SU-DHL-6 (cell line): ENCODE data around the gene PHF13.

Experiments
- H2AFZ ChIP-seq: fragments of 200-600 bp; sonication (generic); 2 replicates; pipeline ENCODE4 v1.6.1; 2014; ENCODE audit warnings: low read depth, mild to moderate bottlenecking, moderate library complexity, mixed read lengths, antibody characterized with exemption, low read length; ENCODE audit not compliant: severe bottlenecking
- H3F3A ChIP-seq: fragments of 200-600 bp; shearing (Covaris generic); 2 replicates; pipeline ENCODE4 v1.6.0; 2016; ENCODE audit warnings: antibody characterized with exemption, mild to moderate bottlenecking; ENCODE audit not compliant: insufficient read depth
- H3K27ac ChIP-seq: fragments of 200-600 bp; sonication (generic); 2 replicates; pipeline ENCODE4 v1.5.1; 2016; ENCODE audit warnings: low read depth, mild to moderate bottlenecking, low read length, moderate library complexity, mixed read lengths
- H3K27me3 ChIP-seq: fragments of 200-600 bp; sonication (generic), shearing (Covaris generic); 2 replicates; pipeline ENCODE4 v1.6.0; 2014; ENCODE audit warnings: mild to moderate bottlenecking, low read length
- H3K36me3 ChIP-seq: fragments of 200-600 bp; sonication (generic); 2 replicates; pipeline ENCODE4 v1.6.1; 2014; ENCODE audit warnings: mild to moderate bottlenecking, low read length, mixed read lengths
- H3K4me2 ChIP-seq: fragments of 300-600, 200-600 bp; shearing (Covaris generic), sonication (generic); 2 replicates; pipeline ENCODE4 v1.6.0; 2014; ENCODE audit warnings: low read length, low read depth, mild to moderate bottlenecking; ENCODE audit not compliant: poor library complexity, severe bottlenecking
- H3K4me3 ChIP-seq: fragments of 200-600 bp; sonication (generic); 2 replicates; pipeline ENCODE4 v1.5.1; 2014; ENCODE audit warnings: antibody characterized with exemption, low read length, mild to moderate bottlenecking, mixed read lengths; ENCODE audit not compliant: insufficient read depth, poor library complexity, severe bottlenecking
- H3K79me2 ChIP-seq: fragments of 200-600 bp; sonication (generic); 2 replicates; pipeline ENCODE4 v1.6.1; 2014; ENCODE audit warnings: mild to moderate bottlenecking, low read length, moderate library complexity; ENCODE audit not compliant: insufficient read depth
- H3K9ac ChIP-seq: fragments of 200-600 bp; sonication (generic); 2 replicates; pipeline ENCODE4 v1.7.0; 2014; ENCODE audit warnings: mild to moderate bottlenecking, low read length
- H3K9me2 ChIP-seq: fragments of 200-600 bp; sonication (generic); replicated peaks from 2 replicates; pipeline ENCODE4 v1.6.1; 2014; ENCODE audit warnings: low read length; ENCODE audit not compliant: insufficient read depth
- H3K9me3 ChIP-seq: fragments of 200-600 bp; sonication (generic); 2 replicates; pipeline ENCODE4 v1.6.1; 2014; ENCODE audit warnings: low read length, mixed read lengths; ENCODE audit not compliant: insufficient read depth
- H4K20me1 ChIP-seq: fragments of 200-600 bp; sonication (generic); 2 replicates; pipeline ENCODE4 v1.6.1; 2014; ENCODE audit warnings: low read depth, mild to moderate bottlenecking, antibody characterized with exemption, low read length, moderate library complexity, mixed read lengths
- EZH2phosphoT487 ChIP-seq: fragments of 200-600 bp; sonication (generic), shearing (Covaris generic); conservative IDR thresholded peaks from 2 replicates; pipeline ENCODE4 v1.6.1; 2018; ENCODE audit warnings: mild to moderate bottlenecking, antibody characterized with exemption, low read length, moderate library complexity, mixed read lengths
- TF ChIP-seq, protein P1 (sequence below): fragments of 200-600 bp; sonication (generic); IDR thresholded peaks from one replicate; pipeline ENCODE4 v1.5.1; 2017; ENCODE audit warnings: antibody characterized with exemption, mild to moderate bottlenecking, low read length, moderate library complexity; ENCODE audit not compliant: insufficient read depth, poor library complexity, severe bottlenecking

PHF13 gene

DNA sequence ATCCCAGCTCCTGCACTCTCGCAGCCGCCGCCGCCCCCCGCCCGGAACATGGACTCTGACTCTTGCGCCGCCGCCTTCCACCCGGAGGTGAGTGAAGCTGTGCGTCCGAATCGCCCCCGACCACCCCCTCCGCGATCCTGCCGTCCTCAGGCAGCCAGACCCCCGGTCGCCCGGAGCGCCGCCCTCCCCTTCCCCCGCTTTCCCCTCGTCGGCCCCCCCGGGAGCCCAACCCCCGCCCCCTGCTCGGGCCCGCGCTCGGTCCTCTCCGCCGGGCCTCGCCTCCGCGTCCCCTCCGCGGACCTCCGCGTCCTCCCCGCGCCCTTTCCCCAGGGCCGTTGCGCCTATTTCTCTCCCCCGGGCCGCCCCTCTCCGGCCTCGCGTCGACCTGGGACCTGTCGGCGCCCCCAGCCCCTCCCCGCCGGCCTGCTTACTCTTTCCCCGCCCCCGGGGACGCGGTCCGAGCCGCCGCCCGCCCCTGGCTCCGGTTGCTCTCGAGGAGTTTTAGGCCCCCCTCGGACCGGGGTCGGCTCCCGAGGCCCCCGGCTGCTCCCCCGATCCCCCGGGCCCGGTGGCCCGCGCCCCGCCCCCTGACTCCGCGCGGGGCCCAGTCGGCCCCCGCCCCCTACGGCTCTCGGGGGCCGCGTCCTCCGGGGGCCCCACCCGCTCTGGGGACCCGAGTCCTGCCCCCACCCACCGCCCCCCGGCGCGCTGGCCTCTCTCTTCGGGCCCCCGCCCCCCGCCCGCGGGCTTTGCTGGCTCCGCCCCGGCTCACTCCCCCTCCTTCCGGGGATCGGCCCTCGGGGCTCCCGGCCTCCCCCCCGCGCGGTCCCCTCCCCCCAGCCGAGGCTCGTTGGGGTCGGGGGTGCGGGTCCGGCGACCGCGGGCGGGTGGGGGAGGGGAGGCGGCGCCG, 743 bp downstream of the PHF13 start:
- peak overlapping the region; percentile 55 for H3K4me2 ChIP-seq
- TF ChIP-seq EZH2phosphoT487, result no peak
- TF ChIP-seq, protein P1, sequence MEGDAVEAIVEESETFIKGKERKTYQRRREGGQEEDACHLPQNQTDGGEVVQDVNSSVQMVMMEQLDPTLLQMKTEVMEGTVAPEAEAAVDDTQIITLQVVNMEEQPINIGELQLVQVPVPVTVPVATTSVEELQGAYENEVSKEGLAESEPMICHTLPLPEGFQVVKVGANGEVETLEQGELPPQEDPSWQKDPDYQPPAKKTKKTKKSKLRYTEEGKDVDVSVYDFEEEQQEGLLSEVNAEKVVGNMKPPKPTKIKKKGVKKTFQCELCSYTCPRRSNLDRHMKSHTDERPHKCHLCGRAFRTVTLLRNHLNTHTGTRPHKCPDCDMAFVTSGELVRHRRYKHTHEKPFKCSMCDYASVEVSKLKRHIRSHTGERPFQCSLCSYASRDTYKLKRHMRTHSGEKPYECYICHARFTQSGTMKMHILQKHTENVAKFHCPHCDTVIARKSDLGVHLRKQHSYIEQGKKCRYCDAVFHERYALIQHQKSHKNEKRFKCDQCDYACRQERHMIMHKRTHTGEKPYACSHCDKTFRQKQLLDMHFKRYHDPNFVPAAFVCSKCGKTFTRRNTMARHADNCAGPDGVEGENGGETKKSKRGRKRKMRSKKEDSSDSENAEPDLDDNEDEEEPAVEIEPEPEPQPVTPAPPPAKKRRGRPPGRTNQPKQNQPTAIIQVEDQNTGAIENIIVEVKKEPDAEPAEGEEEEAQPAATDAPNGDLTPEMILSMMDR, result no peak
- peak overlapping the region; percentile 90 for H2AFZ ChIP-seq
- peaks cover 30% of the 10 kb centered on the region for H3K79me2 ChIP-seq
- no peaks in the 10 kb centered on the region for H3K9me2 ChIP-seq
- peak overlapping the region; percentile 65 for H3K27ac ChIP-seq
- H3K27me3 ChIP-seq, result no peaks in the 10 kb centered on the region
- H3F3A ChIP-seq, result 0 out of 2 replicates have a peak, but pooled peaks cover 6% of the 10 kb centered on the region
- H3K9me3 ChIP-seq, result no peaks in the 10 kb centered on the region
- H3K9ac ChIP-seq, result peak overlapping the region; percentile 99
- H4K20me1 ChIP-seq, result no peaks in the 10 kb centered on the region
- H3K36me3 ChIP-seq, result no peaks in the 10 kb centered on the region
- H3K4me3 ChIP-seq, result peak overlapping the region; percentile 93

DNA sequence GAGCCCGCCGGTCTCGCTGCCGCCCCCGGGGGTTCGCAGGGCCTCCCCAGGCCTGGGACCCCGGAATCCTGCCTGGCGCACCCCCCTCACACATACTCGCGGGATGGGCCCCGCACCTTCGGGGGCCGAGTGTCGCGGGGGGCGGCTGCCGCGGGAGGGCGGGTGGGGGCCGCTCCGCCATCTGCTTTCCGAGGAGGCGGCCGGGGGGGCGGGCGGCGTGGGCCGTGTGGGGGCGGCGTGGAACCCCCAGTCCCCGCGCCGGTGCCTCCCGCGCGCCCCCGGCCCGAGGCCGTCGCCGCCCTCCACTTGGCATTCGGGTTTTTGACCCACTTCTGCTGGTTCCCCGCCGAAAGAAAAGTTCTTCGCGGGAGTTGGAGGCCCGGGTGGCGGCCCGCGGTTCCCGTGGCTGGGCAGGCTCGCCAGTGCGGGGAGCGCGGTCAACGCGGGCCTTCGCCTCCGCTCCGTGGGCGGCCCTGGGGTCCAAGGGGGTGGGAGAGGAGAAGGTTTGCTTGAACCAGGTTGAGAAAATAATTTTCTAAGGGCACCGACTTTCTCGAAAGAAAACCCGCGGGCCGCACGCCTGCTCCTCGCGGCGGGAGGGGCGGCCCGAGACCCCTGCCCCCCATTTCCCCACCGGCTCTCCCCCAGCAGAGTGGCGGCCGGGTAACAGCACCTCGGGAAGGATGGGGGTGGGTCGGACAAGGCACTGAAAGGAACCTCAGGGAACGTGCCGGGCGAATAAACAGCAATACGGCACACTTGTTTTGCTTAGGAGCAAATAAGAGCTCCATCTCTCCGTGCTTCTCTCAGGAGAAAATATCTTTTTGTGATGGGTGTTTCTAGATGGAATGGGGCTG, 1.6 kb downstream of the PHF13 start:
- peak overlapping the region; percentile 74 for H3K4me2 ChIP-seq
- H3K79me2 ChIP-seq, result peaks cover 30% of the 10 kb centered on the region
- no peaks in the 10 kb centered on the region for H3K9me2 ChIP-seq
- TF ChIP-seq, protein P1, result no peak
- no peak for TF ChIP-seq EZH2phosphoT487
- peak overlapping the region; percentile 93 for H3K4me3 ChIP-seq
- no peak overlapping the region for H2AFZ ChIP-seq
- no peaks in the 10 kb centered on the region for H3K36me3 ChIP-seq
- no peaks in the 10 kb centered on the region for H3K27me3 ChIP-seq
- 0 out of 2 replicates have a peak, but pooled peaks cover 6% of the 10 kb centered on the region for H3F3A ChIP-seq
- no peaks in the 10 kb centered on the region for H4K20me1 ChIP-seq
- H3K9me3 ChIP-seq, result no peaks in the 10 kb centered on the region
- no peak overlapping the region; the same call in 1 of the 2 replicates for H3K27ac ChIP-seq
- peak overlapping the region; percentile 99 for H3K9ac ChIP-seq

DNA sequence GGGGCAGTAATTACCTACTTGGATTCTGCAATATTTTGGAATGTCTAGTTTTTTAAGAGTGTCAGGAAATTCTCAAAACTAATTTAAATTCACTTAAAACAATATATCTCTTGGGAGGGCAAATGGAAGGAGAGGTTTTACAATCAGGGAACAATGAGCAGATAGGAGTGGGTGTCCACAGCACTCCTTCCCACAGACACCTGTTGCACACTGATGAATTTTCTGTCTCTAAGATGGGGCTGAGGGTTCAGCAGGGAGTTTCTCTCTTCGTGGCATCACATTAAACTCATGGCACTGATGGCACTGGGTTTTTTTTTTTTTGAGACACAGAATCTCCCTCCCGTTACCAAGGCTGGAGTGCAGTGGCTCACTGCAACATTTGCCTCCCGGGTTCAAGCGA, 5.5 kb downstream of the PHF13 start:
- Histone ChIP-seq H3K79me2 (peaks cover 30% of the 10 kb centered on the region), H3K36me3 (0 out of 2 replicates have a peak, but pooled peaks cover 4% of the 10 kb centered on the region), H3K4me3 (no peak overlapping the region)

More for the DNA sequence above, 5.5 kb downstream of the PHF13 start:
- Histone ChIP-seq H3K27me3 (no peaks in the 10 kb centered on the region), H4K20me1 (no peaks in the 10 kb centered on the region), H3K9ac (no peak overlapping the region), H2AFZ (no peak overlapping the region), H3K27ac (no peak overlapping the region), H3K9me2 (no peaks in the 10 kb centered on the region), H3K4me2 (no peak overlapping the region), H3F3A (peaks cover 16% of the 10 kb centered on the region; the same call in 1 of the 2 replicates), H3K9me3 (no peaks in the 10 kb centered on the region)
- TF ChIP-seq, protein P1, result no peak
- TF ChIP-seq EZH2phosphoT487, result no peak
